ENCODE measurements around the gene NPDC1. TPM values are rescaled to one million over a fixed set of nuclear protein-coding genes. Genes with fewer than 3 reads are reported as not detected.

The NPDC1 gene
- total and polyA plus RNA-seq, 2 of the 8 experiments (the other 6 are each of a cell fraction or from before 2014, with no cell fraction given): 26.2 to 44.1 TPM

DNA sequence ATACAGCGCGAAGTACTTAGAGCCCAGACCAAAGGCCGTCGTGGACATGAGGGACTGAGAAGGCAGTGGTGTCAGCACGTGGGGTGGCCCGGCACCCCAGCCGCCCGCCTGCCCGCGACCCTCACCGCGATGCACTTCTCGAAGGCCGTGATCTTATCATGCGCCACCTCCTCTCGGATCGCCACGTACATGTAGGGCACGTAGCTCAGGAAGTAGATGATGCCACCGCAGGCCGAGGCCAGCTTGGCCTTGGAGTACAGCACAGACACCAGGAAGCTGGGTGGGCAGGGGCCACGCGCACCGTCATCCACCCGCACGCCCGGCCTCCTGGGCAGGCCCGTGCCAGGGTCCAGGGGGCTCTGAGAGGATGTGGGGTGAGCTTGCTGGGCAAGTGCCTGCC is 28.9 kb downstream of the NPDC1 start:
- 94% methylated on average over 24 of the region's 28 CpGs; no CpG with 5 or more reads in 1 of the 2 experiments for WGBS, 2 experiments (ENCODE audit: extremely low coverage in 1 of 2, insufficient coverage in 1 of 2, insufficient read length in 1 of 2, insufficient replicate concordance in 2 of 2, low coverage in 1 of 2, low lambda C conversion rate in 2 of 2, missing lambda C conversion rate in 1 of 2)
- Histone ChIP-seq H3K4me3 (ENCODE audit: extremely low read depth in 1 of 4, insufficient read depth in 2 of 4, low read depth in 3 of 4, low read length in 4 of 4) (no peak overlapping the region), H3K36me3 (ENCODE audit: control insufficient read depth in 2 of 4, insufficient read depth in 4 of 4, low read length in 3 of 4) (peaks cover 0 to 13% (median 0%) of the 10 kb centered on the region in 4 experiments; a peak in 1 of 8 replicates), H3K79me2 (ENCODE audit: control insufficient read depth in 1 of 2, insufficient read depth in 2 of 2, low read length in 2 of 2) (no peaks in the 10 kb centered on the region), H3K9ac (replicated peaks in 1 of 4; ENCODE audit: extremely low read depth in 1 of 4, low read depth in 3 of 4, low read length in 3 of 4) (no peak overlapping the region), H4K5ac (ENCODE audit: insufficient read length, low read depth, low read length) (no peak overlapping the region), H4K91ac (replicated peaks; ENCODE audit: insufficient read length, low read length) (no peak overlapping the region), H3K56ac (replicated peaks; ENCODE audit: insufficient read length, low read depth, low read length) (no peak overlapping the region), H3K9me3 (ENCODE audit: insufficient read depth in 2 of 2, low read depth in 1 of 2, low read length in 1 of 2) (peaks cover 0 to 27% of the 10 kb centered on the region in 2 experiments; a peak in 2 of 4 replicates), H3K18ac (ENCODE audit: extremely low read depth, low read length) (no peak overlapping the region), H3K23ac (ENCODE audit: insufficient read length) (no peak overlapping the region), H4K20me1 (replicated peaks in 1 of 2; ENCODE audit: control insufficient read depth in 1 of 2, insufficient read depth in 2 of 2, low read length in 2 of 2) (peaks cover 0 to 5% of the 10 kb centered on the region in 2 experiments), H3K4me1 (replicated peaks in 1 of 4; ENCODE audit: control insufficient read depth in 3 of 4, insufficient read depth in 4 of 4, low read length in 3 of 4) (peaks cover 0 to 7% (median under 1%) of the 10 kb centered on the region in 4 experiments; a peak in 2 of 7 replicates), H3K23me2 (ENCODE audit: low read depth, low read length) (no peaks in the 10 kb centered on the region; the same call in 1 of the 2 replicates), H2BK12ac (ENCODE audit: low read depth, low read length) (0 out of 2 replicates have a peak overlapping the region, but pooled peaks have one; percentile 14), H3K14ac (ENCODE audit: insufficient read length) (no peak overlapping the region), H2BK5ac (ENCODE audit: low read depth, low read length) (no peak overlapping the region), H4K8ac (ENCODE audit: extremely low read depth, insufficient read depth, low read length) (no peak overlapping the region), H3K27me3 (replicated peaks in 1 of 4; ENCODE audit: control insufficient read depth in 3 of 4, extremely low read depth in 1 of 4, insufficient read depth in 3 of 4, low read length in 3 of 4) (no peaks in the 10 kb centered on the region; a peak in 1 of 7 replicates), H3K27ac (ENCODE audit: low read depth, low read length) (no peak overlapping the region), H2AK5ac (ENCODE audit: low read depth, low read length) (no peak overlapping the region), H3K79me1 (ENCODE audit: low read depth, low read length) (no peaks in the 10 kb centered on the region), H3K4me2 (ENCODE audit: insufficient read depth in 1 of 2, low read depth in 2 of 2, low read length in 2 of 2) (no peak overlapping the region), H2BK15ac (ENCODE audit: low read length) (no peak overlapping the region), H2BK20ac (ENCODE audit: low read length) (no peak overlapping the region), H3K4ac (replicated peaks; ENCODE audit: insufficient read length, low read depth, low read length) (no peak overlapping the region), H2AFZ (ENCODE audit: low read length) (no peak overlapping the region), H2BK120ac (replicated peaks; ENCODE audit: low read depth, low read length) (no peak overlapping the region)
- FAIRE-seq (no peak), DNase-seq (ENCODE audit: low read depth in 1 of 2, low spot score in 2 of 2) (no peak)
- ChIA-PET POLR2A (ENCODE audit: partially characterized antibody) (no interaction called here), CTCF (ENCODE audit: partially characterized antibody) (interaction anchor here (0.8 to 7.2 kb wide), 6 partner anchors 13 to 69 kb away, joined by 3 to 54 read pairs (median 4); partner anchors contain the start of genes ABCA2 and FUT7)
- no peak for TF ChIP-seq ATF3 (IDR thresholded peaks at IDR 0.05; ENCODE audit: insufficient read depth, low read depth, low read length)
- TF ChIP-seq MAFK (IDR thresholded peaks at IDR 0.05; ENCODE audit: low read depth, low read length): no peak
- TF ChIP-seq SAP30 (IDR thresholded peaks at IDR 0.05; ENCODE audit: insufficient read depth, insufficient replicate concordance, low read length): no peak
- no peak for TF ChIP-seq YY1 (IDR thresholded peaks at IDR 0.05; ENCODE audit: low read depth, low read length)
- no peak for TF ChIP-seq SRF (IDR thresholded peaks at IDR 0.05; ENCODE audit: low read depth, low read length)
- TF ChIP-seq, protein P1, sequence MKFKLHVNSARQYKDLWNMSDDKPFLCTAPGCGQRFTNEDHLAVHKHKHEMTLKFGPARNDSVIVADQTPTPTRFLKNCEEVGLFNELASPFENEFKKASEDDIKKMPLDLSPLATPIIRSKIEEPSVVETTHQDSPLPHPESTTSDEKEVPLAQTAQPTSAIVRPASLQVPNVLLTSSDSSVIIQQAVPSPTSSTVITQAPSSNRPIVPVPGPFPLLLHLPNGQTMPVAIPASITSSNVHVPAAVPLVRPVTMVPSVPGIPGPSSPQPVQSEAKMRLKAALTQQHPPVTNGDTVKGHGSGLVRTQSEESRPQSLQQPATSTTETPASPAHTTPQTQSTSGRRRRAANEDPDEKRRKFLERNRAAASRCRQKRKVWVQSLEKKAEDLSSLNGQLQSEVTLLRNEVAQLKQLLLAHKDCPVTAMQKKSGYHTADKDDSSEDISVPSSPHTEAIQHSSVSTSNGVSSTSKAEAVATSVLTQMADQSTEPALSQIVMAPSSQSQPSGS (IDR thresholded peaks at IDR 0.05; ENCODE audit: low read length): no peak
- TF ChIP-seq KDM1A (IDR thresholded peaks at IDR 0.05; ENCODE audit: borderline replicate concordance, low read length): no peak
- no peak for TF ChIP-seq SIX5 (IDR thresholded peaks at IDR 0.05; ENCODE audit: low read depth, low read length)
- no peak for TF ChIP-seq HDAC6 (IDR thresholded peaks at IDR 0.05; ENCODE audit: low read depth, low read length)
- no peak for TF ChIP-seq EP300 (IDR thresholded peaks at IDR 0.05; ENCODE audit: borderline replicate concordance in 1 of 2, low read depth in 2 of 2, low read length in 2 of 2)
- no peak for TF ChIP-seq SP2 (IDR thresholded peaks at IDR 0.05; ENCODE audit: low read length)
